Fibroblast of villous mesenchyme (primary cell): ENCODE results near the gene KLHL7. TPM values are rescaled to one million over a fixed set of nuclear protein-coding genes. Genes with fewer than 3 reads are reported as not detected.

ENCODE experiments used
- DNase-seq: peaks from one replicate; pipeline ENCODE4 v3.0.0-alpha.2; 2010; ENCODE audit warnings: low read depth
- H3K4me3 ChIP-seq: 2 replicates; pipeline ENCODE4 v1.5.1; 2011; ENCODE audit warnings: low read depth, mild to moderate bottlenecking, low read length
- CTCF ChIP-seq: IDR thresholded peaks from 2 replicates; pipeline ENCODE4 v1.5.1; 2012; ENCODE audit warnings: low read depth, mild to moderate bottlenecking, low read length; ENCODE audit not compliant: insufficient read depth
- total RNA-seq: library from RNA; depleted of rRNA; stranded (reverse); fragments of >200 nt; gene quantifications from 2 replicates; pipeline ENCODE4 v1.2.3, GENCODE V29; 2012

Gene KLHL7
- total RNA-seq, 1 donor: 27.6 TPM

DNA sequence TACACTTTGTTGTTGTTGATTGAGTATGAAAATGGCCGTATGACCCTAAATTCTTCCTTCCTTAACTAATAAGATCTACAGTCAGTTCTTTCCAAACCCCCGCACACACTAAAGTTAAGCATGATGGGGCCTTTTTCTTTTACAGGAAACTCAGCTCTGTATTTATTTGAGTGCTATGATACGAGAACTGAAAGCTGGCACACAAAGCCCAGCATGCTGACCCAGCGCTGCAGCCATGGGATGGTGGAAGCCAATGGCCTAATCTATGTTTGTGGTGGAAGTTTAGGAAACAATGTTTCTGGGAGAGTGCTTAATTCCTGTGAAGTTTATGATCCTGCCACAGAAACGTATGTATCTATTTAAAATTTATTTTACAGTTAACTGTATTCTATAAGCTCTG is 62.1 kb downstream of the KLHL7 start:
- no peak for TF ChIP-seq CTCF
- no peak overlapping the region for H3K4me3 ChIP-seq
- no peak for DNase-seq

DNA sequence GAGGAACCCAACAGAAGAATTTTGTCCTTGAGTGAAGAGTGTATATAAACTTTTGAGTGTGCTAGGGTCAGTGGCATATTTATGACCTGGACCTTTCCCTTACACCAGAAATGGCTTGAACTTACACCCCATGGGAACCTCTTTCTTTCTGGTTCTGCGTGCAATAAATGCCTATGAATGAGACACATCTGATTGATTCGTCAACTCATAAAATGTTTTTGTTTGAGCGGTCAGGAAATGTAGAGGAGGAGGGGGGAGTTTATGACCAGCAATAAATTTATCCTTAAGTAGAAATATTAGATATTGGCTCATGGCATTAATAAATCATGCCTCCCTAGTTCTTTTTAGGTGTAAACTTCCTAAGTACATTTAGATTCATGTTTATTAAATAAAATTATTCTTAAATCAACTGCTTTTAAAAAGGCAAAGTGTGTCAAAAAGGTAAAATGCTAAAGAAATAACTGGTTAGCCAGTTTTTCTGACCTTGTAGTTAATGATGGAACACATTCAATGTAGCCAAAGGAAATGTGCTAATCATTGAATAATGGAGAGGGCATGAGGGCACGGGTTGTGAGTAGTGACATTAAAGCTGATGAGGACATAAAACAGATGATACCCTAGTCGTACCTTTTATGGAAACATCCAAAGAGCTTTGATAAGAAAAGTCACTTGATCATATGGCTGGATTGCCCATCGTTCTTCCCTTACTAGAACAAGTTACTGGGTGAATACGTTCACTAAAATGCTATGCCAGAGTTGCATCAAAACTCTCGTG is 62.7 kb downstream of the KLHL7 start:
- H3K4me3 ChIP-seq: no peak overlapping the region
- DNase-seq: no peak
- no peak for TF ChIP-seq CTCF

DNA sequence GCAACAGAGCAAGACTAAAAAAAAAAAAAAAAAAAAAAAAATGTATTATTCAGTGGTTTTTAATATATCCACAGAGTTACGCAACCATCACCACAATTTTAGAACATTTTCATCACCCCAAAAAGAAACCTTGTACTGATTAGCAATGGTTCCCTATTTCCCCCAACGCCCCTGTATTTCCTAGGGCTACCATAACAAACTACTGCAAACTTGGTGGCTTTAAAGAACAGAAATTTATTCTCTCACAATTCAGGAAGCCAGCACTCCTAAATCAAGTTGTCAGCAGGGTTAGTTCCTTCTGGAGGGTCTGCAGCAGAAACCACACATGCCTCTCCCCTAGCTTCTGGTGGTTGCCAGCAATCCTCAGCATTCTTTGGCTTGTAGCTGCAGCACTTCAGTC is 70.4 kb downstream of the KLHL7 start:
- TF ChIP-seq CTCF: no peak
- no peak overlapping the region for H3K4me3 ChIP-seq
- DNase-seq: no peak

- peak; percentile 100 for DNase-seq
- no peak for TF ChIP-seq CTCF
- peak within 1 kb of the TSS; percentile 75 for H3K4me3 ChIP-seq
Measured at GRCh38 chr7:23181684-23182553, 76.3 kb downstream of the KLHL7 start, which contains the start of gene NUP42. Gene NUP42, plus strand, starts transcription at chr7:23182048. Its CDS starts 38 bp downstream, at chr7:23182086.

- H3K4me3 ChIP-seq: peak overlapping the region; percentile 75
- no peak for DNase-seq
- TF ChIP-seq CTCF: no peak
Measured at GRCh38 chr7:23183279-23184012, 77.9 kb downstream of the KLHL7 start.

DNA sequence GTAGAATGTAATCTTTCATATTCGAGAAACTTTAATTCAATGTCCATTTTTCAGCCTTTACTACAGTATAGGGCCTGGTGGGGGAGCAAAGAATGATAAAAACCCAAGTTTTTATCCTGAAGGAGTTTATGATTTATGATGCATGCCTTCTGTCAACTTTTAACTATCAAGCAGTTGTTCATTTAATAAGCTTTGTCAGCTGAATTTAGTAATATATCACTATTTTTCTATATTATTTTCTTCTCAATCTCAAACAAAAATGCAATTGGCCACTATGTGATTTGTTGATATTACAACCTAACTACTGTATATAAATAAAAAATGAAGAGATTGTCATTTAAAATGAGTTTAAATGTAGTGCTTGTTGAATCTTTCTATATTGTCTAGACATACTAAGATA is 78.7 kb downstream of the KLHL7 start:
- no peak overlapping the region for H3K4me3 ChIP-seq
- no peak for DNase-seq
- no peak for TF ChIP-seq CTCF
